LoVo (cell line): ENCODE data around the gene GATAD2A.

Experiments
- DNase-seq: peaks from one replicate; pipeline ENCODE4 v3.0.0-alpha.2; 2016; ENCODE audit warnings: low spot score

GATAD2A gene

DNA sequence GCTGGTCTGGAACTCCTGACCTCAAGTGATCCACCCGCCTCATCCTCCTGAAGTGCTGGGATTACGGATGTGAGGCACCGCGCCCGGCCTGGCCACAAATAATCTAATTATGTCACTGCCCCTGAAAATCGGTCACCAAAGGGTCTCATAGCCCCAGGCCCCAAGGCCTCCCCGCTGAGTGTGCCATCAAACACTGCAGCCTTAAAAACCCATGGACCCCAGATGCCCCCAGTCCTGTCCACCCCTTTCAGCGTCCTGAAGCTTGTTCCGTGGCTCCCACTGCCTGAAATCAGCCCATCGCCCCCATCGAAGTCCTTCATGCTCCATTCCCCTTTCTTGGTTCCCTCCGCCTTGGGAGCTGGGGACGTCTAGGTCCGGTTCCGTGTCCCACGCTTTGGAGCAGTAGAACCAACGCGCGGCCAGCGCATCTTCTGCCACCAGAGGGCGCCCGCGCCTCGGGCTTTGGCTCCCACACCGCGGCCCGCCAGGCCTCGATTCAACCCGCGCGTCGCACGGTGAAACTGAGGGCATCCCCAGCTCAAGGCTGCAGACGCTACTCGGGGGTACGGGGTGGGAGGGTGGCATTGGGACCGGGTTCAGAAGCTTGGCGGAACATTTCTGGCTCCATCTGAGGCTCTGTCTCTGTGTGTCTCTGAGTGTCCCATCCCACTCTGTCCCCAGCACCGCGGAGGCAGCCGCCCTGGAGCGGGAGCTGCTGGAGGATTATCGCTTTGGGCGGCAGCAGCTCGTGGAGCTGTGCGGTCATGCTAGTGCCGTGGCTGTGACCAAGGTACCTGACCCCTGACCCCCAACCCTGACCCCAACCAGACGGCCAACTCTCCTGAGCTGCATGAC, 126.7 kb downstream of the GATAD2A start:
- DNase-seq: peak; percentile 58

DNA sequence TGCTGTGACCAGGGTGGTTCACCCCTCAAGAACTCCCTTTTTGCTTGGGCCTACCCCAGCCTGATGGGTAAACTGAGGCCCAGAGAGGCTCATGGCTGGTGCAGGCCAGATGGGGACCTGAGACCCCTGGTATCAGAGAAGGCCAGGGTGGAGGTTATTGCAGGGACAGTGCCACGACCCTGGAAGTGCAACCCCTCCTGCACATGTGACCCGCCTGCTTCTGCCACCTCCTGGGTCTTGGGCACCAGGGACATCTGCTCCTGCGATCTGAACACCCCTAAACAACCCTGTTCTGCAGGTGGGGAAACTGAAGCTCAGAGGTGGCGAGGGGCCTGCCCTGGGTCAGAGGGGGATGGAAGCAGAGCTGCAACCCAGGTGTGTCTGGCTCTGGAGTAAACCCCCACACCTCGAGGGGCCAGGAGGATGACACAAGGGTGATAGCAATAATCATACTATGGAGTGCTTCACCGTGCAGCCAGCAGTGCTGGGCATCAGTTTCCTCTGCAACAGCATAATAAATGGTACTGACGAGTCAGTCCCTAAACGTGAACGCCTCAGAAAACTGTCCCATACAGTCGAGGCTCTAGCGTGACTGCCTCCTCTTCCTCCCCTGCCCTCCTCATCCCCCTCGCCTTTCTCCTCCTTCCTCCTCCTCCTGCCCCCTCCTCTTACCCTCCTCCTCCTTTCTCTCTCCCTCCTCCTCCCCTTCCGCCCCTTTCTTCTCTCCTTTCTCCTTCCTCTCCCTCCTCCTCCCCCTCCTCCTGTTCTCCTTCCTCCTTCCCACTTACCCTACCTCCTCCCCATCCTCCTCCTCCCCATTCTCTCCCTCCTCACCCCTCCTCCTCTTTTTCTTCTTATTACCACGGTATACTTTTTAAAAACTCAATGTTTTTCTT, 127.6 kb downstream of the GATAD2A start:
- no peak for DNase-seq

- no peak for DNase-seq
Measured at GRCh38 chr19:19533841-19534240, 128.4 kb downstream of the GATAD2A start.

GRCh38 chr19:19534556-19535265, 129.2 kb downstream of the GATAD2A start:
- DNase-seq: no peak

DNA sequence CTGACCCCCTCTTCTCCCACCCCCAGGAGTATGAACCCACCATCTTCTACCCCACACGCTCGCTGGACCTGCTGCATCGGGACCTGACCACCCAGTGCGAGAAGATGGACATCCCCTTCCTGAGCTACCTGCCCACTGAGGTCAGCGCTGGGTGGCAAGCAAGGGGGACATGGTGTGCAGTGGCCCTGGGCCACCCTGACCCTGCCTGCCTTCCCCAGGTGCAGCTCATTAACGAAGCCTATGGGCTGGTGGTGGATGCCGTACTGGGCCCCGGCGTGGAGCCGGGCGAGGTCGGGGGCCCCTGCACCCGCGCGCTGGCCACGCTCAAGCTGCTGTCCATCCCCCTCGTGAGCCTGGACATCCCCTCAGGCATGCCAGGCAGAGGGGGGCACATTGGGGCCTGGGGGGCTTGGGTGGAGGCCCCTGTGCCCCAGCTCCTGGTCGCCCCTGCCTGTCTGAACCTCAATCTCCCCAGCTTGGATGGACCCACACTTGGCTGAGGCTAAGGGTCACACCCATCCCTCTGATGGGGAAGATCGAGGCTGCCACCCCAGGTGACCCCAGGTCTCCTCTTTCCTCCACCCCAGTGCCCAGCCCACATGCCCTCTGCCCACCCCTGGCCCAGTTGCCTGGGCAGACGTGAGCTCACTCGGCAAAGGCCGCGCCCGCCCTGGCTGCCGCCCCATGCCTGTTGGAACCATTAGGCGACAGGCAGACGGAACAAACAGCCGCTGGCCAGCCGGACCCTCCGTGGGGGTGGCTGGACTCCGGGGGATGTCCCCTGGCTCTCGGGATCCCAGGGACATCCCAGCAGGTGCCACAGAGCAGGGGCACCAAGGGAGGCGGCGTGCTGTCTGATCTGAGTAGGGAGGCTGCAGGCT, 130.1 kb downstream of the GATAD2A start:
- no peak for DNase-seq

DNA sequence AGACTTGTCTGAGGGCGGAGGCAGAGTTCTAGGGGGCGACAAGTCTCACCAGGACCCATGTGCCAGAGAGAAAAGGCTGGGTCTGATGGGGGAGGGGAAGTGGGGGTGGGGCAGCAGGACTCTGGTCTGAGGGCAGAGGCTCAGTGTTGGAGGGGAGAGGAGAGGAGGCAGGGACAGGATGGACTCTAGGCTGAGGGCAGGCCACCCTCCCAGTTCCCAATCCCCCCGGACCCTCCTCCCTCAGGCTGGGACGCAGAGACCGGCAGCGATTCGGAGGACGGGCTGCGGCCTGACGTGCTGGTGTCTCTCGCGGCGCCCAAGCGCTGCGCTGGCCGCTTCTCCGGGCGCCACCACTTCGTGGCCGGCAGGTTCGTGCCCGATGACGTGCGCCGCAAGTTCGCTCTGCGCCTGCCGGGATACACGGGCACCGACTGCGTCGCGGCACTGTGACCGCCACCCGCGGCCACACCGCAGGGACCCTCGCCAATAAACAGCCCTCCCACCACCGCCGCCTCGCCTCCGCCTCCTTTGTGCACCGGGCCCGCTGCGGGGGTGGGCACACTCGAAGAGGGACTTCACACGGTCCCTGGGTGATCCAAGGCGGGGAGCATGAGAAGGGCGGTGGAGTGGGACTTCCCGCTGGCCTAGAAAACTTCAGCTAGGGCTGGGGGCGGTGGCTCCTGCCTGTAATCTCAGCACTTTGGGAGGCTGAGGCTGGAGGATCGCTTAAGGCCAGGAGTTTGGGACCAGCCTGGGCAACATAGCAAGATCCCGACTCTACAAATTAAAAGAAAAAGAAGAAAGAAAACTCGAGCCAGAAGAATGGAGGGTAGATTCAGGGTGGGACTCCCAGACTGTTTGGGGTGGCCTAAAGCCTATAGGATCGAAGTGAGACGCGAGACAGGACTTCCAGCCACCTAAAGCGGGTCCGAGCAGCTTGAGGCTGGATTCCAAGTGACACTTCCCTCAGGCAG, 131.9 kb downstream of the GATAD2A start:
- no peak for DNase-seq

DNA sequence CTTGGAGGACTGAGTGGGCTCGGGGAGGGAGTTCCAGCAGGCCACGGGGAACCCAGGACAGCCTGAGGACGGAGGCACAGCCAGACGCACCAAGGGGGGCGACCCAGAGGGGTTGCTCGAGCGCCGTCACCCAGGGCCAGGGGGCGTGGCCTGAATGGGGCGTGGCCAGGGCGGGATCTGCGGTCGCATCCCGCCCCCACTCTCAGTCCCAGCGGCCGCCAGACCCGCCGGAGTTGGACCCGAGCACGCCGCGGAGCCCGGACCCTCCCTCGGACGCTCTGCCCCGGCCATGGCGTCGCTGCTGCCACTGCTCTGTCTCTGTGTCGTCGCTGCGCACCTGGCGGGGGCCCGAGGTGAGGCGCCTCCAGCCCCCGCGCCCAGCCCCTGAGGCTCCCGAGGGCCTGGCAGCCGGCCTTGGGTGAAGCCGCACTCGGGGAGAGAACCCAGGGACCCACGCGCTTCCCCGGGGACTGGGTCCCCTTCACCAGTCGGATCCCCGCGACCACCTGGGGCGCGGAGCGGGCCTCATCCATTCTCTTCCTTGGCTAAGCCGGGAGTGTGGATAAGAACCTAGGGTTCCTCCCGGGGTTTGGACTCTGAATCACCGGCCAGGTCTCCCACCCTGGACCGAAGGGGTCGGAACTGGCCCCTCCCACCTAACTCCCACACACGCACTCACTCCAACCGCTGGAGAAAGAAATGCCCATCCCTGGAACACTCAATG, 132.7 kb downstream of the GATAD2A start, which contains the start of gene CILP2:
CILP2 (plus strand) TSS at position 205 of the 724 bp plus-strand sequence; CDS start at position 290, 85 bp downstream.
- DNase-seq: no peak

GRCh38 chr19:19538785-19539166, 133.3 kb downstream of the GATAD2A start:
- DNase-seq: no peak

DNA sequence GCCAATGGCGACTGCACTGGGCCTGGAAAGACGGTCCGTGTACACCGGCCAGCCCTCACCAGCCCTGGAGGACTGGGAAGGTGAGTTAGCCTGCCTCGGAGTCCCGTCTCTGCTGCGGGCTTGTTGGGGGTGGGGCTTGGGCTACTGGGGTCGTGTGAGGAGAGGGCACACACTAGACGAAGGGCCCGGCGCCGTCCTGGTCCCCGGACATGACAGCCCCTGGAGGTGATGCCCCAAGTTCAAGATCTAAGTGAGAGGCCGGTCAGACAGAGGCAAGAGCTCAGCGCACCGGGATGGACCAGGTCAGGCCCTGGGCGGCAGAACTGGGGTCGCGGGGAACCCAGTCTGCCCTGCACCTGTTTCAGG, 134.2 kb downstream of the GATAD2A start:
- no peak for DNase-seq

GRCh38 chr19:19540064-19540714, 134.7 kb downstream of the GATAD2A start:
- no peak for DNase-seq

DNA sequence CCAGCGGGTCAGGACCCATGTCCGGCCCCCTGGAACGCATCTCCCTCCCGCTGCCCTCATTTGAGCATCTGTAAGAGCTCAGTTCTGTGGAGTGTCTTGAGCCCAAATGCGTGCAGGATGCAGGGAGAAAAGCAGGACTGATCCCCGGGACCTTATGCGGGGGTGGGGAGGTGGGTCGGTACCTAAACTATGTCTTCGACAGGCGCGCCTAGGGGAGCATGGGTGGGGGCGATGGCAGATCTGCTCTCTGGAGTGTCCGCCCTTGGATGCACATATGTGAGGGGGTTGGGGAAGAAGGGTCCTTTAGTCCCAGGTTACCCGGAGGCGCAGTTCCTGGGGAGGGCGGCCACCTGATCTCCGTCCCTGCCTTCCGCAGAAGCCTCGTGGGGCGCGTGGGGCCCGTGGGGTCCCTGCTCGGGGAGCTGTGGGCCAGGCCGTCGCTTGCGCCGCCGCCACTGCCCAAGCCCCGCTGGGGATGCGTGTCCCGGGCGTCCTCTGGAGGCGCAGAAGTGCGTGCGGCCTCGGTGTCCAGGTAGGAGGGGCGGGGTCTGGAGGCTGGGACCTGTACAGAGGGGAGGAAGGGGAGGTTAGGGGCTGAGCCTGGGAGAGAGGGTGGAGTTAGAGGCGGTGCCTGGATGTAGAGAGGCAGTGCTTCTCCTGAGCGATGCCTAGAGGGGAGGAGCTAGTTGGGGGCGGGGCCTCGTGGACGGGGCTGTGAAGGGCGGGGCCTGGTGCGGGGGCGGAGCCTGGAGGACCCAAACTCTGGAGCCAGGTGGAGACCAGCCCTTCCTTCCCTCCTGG, 135.4 kb downstream of the GATAD2A start:
- peak; percentile 17 for DNase-seq

- no peak for DNase-seq
Measured at GRCh38 chr19:19541616-19542015, 136.1 kb downstream of the GATAD2A start.

DNA sequence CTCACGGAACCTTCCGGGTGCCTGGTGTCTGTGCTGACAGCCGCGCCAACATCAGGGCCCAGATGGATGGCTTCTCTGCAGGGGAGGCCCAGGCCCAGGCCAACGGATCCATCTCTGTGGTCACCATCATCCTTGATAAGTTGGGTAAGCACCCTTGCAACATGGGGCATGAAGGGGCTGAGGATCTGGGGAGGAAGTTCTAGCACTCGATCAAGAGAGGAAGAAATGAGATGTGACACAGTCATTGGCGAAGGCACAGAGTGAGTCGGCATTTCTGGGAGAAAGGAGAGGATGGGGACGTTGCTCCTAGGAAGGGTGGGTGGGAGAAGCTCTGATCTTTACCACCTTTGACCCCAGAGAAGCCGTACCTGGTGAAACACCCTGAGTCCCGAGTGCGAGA, 137.0 kb downstream of the GATAD2A start:
- DNase-seq: no peak

DNA sequence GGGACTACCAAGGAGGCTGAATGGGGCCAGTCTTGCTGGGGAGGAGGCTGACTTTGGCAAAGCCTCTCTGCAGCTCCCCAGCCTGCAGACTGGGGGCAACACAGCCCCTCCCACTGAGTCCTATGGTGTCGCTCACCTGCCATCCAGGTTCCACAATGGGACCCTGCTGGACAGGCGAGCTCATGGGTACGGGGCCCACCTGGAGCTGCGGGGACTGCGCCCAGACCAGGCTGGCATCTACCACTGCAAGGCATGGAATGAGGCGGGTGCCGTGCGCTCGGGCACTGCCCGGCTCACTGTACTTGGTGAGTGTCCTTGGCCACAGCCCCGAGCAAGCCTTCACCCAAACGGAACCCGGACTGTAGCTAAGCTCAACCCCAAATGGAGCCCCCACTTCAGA, 137.6 kb downstream of the GATAD2A start:
- DNase-seq: no peak

DNA sequence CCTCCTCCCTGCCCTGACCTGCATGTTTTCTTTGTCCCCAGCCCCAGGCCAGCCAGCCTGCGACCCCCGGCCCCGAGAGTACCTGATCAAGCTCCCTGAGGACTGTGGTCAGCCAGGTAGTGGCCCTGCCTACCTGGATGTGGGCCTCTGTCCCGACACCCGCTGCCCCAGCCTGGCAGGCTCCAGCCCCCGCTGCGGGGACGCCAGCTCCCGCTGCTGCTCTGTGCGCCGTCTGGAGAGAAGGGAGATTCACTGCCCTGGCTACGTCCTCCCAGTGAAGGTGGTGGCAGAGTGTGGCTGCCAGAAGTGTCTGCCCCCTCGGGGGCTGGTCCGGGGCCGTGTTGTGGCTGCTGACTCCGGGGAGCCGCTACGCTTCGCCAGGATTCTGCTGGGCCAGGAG, 138.2 kb downstream of the GATAD2A start:
- DNase-seq: no peak

- no peak for DNase-seq
Measured at GRCh38 chr19:19544257-19544953, 138.9 kb downstream of the GATAD2A start.

GRCh38 chr19:19544954-19545591, 139.6 kb downstream of the GATAD2A start:
- DNase-seq: no peak
